MM.1S (cell line): ENCODE results near the gene CHST11.

ENCODE experiments used
- EZH2 ChIP-seq: fragments of 300-600 bp; sonication (generic); optimal IDR thresholded peaks from 2 replicates; pipeline ENCODE3; 2017; ENCODE audit warnings: low read depth, mild to moderate bottlenecking, antibody characterized with exemption, low read length, mixed read lengths
- TF ChIP-seq, protein P1 (sequence below): fragments of 300-600 bp; sonication (generic); IDR thresholded peaks from 2 replicates; pipeline ENCODE4 v1.5.1; 2016; ENCODE audit warnings: antibody characterized with exemption, low read length, mixed read lengths

DNA sequence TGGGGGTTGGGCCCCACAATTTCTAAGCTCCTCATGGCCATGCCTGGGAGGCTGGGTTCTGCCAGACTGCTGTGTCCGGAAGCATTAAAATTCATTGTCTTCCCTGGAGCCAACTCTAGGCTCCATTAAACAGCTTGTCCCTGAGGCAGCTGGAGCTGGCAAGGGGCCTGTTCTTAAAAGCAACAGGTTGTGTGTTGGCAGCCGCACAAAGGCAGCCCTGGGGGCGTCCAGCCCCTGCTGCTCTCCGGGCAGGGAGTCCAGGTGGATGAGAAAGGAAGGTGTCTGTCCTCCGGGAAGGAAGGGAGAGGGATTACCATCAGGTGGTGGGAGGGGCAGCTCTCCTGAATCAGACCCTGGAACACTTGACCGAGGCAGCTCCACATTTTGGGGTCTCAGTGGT, 98.9 kb downstream of the CHST11 start:
- TF ChIP-seq EZH2: no peak
- TF ChIP-seq, protein P1, sequence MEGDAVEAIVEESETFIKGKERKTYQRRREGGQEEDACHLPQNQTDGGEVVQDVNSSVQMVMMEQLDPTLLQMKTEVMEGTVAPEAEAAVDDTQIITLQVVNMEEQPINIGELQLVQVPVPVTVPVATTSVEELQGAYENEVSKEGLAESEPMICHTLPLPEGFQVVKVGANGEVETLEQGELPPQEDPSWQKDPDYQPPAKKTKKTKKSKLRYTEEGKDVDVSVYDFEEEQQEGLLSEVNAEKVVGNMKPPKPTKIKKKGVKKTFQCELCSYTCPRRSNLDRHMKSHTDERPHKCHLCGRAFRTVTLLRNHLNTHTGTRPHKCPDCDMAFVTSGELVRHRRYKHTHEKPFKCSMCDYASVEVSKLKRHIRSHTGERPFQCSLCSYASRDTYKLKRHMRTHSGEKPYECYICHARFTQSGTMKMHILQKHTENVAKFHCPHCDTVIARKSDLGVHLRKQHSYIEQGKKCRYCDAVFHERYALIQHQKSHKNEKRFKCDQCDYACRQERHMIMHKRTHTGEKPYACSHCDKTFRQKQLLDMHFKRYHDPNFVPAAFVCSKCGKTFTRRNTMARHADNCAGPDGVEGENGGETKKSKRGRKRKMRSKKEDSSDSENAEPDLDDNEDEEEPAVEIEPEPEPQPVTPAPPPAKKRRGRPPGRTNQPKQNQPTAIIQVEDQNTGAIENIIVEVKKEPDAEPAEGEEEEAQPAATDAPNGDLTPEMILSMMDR: no peak
